HEK293 (cell line): ENCODE results near the gene KARS1.

Source experiments
- CTCF ChIP-seq: fragments of 450-650 bp; formaldehyde crosslinking; IDR thresholded peaks from 2 replicates; pipeline ENCODE4 v1.5.1; 2016; ENCODE audit warnings: missing biosample characterization, missing genetic modification characterization
- YY1 ChIP-seq: fragments of 450-650 bp; formaldehyde crosslinking; IDR thresholded peaks from 2 replicates; pipeline ENCODE4 v1.5.1; 2018; ENCODE audit warnings: missing biosample characterization, missing genetic modification characterization
- ZBTB20 ChIP-seq: fragments of 450-650 bp; formaldehyde crosslinking; IDR thresholded peaks from 2 replicates; pipeline ENCODE4 v1.5.1; 2016; ENCODE audit warnings: missing biosample characterization, missing genetic modification characterization
- ZBTB26 ChIP-seq: fragments of 450-650 bp; formaldehyde crosslinking; optimal IDR thresholded peaks from 2 replicates; pipeline ENCODE3; 2016; ENCODE audit warnings: missing biosample characterization, mild to moderate bottlenecking, missing genetic modification characterization
- ZFP3 ChIP-seq: fragments of 450-650 bp; formaldehyde crosslinking; IDR thresholded peaks from 2 replicates; pipeline ENCODE4 v1.5.1; 2016; ENCODE audit warnings: low read depth, missing biosample characterization, missing genetic modification characterization
- ZNF510 ChIP-seq: fragments of 450-650 bp; formaldehyde crosslinking; IDR thresholded peaks from 2 replicates; pipeline ENCODE4 v1.5.1; 2018; ENCODE audit warnings: mild to moderate bottlenecking, missing genetic modification characterization, missing biosample characterization; ENCODE audit not compliant: insufficient replicate concordance
- ZNF571 ChIP-seq: fragments of 450-650 bp; formaldehyde crosslinking; IDR thresholded peaks from 2 replicates; pipeline ENCODE4 v1.5.0; 2017; ENCODE audit warnings: missing biosample characterization, missing genetic modification characterization
- TF ChIP-seq, protein P1 (sequence below): fragments of 450-650 bp; formaldehyde crosslinking; IDR thresholded peaks from 2 replicates; pipeline ENCODE4 v1.5.1; 2017; ENCODE audit warnings: missing biosample characterization, mild to moderate bottlenecking, missing genetic modification characterization, moderate library complexity

DNA sequence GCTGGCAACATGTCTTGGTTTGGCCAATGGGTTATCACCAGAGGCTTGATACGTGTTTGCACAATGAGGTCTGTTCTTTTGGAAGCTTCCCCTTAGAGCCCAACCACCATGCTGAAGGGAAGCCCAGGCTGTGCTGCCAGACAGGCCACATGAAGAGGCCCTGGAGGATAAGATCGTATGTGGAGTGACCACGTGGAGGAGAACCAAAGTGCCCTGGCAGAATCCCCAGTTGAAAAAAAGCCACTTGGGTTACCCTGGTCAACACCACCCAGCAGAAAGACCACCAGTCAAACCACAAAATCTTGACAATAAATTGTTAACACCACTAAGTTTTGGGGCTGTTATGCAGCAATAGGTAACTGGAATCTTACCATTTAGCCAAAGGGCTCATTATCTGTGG, 17.4 kb downstream of the KARS1 start:
- TF ChIP-seq CTCF (tag by site-specific recombination) (no peak), ZNF510 (tag by site-specific recombination) (no peak), YY1 (no peak), ZBTB20 (tag by site-specific recombination) (no peak), ZBTB26 (tag by site-specific recombination) (no peak), ZNF571 (tag by site-specific recombination) (no peak), ZFP3 (tag by site-specific recombination) (no peak)
- TF ChIP-seq, protein P1, sequence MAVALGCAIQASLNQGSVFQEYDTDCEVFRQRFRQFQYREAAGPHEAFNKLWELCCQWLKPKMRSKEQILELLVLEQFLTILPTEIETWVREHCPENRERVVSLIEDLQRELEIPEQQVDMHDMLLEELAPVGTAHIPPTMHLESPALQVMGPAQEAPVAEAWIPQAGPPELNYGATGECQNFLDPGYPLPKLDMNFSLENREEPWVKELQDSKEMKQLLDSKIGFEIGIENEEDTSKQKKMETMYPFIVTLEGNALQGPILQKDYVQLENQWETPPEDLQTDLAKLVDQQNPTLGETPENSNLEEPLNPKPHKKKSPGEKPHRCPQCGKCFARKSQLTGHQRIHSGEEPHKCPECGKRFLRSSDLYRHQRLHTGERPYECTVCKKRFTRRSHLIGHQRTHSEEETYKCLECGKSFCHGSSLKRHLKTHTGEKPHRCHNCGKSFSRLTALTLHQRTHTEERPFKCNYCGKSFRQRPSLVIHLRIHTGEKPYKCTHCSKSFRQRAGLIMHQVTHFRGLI (tag by site-specific recombination), result peak; percentile 44; the same call in 1 of the 2 replicates
